ENCODE data around the gene GOLGA8J. TPM values are rescaled to one million over a fixed set of nuclear protein-coding genes. Genes with fewer than 3 reads are reported as not detected.
"Not testable (repeated sequence)": the region's sequence is repeated elsewhere in the genome, so short reads cannot be mapped to it uniquely, and the experiment has no call there.

Gene GOLGA8J
- total and polyA plus RNA-seq, 4 donors = 0.39 to 2.5 (median 0.65) TPM

DNA sequence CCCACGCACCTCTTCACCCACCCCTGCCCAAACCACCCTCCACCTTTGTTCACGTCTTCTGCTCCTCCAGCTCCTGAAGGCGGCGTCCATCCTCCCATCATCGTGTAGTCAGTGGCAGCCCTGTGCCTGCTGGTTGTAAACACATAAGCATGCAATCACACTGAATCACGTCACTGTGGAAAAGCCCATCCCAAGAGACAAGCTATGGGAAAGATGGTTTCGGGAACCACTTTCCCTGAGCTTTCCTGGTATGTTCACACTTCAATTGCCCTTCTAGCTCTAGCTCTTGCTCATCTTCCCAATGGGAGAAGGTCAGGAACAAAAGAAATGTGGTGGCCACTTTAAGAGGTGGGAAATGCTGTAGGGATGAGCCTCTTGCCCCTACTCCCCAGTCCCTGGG is 14.4 kb upstream of the GOLGA8J start:
- Histone ChIP-seq H3K36me3 (ENCODE audit: control insufficient read depth, insufficient read depth, low read length) (no peaks in the 10 kb centered on the region), H3K4me3 (ENCODE audit: low read depth, low read length) (no peak overlapping the region), H3K27ac (ENCODE audit: low read depth, low read length) (no peak overlapping the region), H3K4me1 (ENCODE audit: control insufficient read depth, insufficient read depth, low read length) (peaks cover 4% of the 10 kb centered on the region), H3K9me3 (ENCODE audit: control insufficient read depth, insufficient read depth, low read length) (no peaks in the 10 kb centered on the region), H3K27me3 (ENCODE audit: control insufficient read depth, insufficient read depth, low read length) (no peaks in the 10 kb centered on the region)
- DNase-seq (ENCODE audit: low read depth in 4 of 6, low spot score in 6 of 6) = no peak
- WGBS (ENCODE audit: insufficient coverage) = 90% methylated on average over 6 of the region's 7 CpGs

- Histone ChIP-seq H3K36me3 (ENCODE audit: control insufficient read depth, insufficient read depth, low read length) (no peaks in the 10 kb centered on the region), H3K9me3 (ENCODE audit: control insufficient read depth, insufficient read depth, low read length) (no peaks in the 10 kb centered on the region), H3K4me1 (ENCODE audit: control insufficient read depth, insufficient read depth, low read length) (no peaks in the 10 kb centered on the region), H3K27ac (ENCODE audit: low read depth, low read length) (no peak overlapping the region), H3K4me3 (ENCODE audit: low read depth, low read length) (no peak overlapping the region), H3K27me3 (ENCODE audit: control insufficient read depth, insufficient read depth, low read length) (no peaks in the 10 kb centered on the region)
- no peak for DNase-seq (ENCODE audit: low read depth in 4 of 6, low spot score in 6 of 6)
- WGBS (ENCODE audit: insufficient coverage) = 79% methylated on average over 6 of the region's 7 CpGs
Measured at GRCh38 chr15:30072630-30073029, 10.1 kb upstream of the GOLGA8J start.

- no peaks in the 10 kb centered on the region for H3K36me3 ChIP-seq (ENCODE audit: control insufficient read depth, insufficient read depth, low read length)
- H3K27ac ChIP-seq (ENCODE audit: low read depth, low read length) = no peak overlapping the region
- H3K27me3 ChIP-seq (ENCODE audit: control insufficient read depth, insufficient read depth, low read length) = no peaks in the 10 kb centered on the region
- no peaks in the 10 kb centered on the region for H3K9me3 ChIP-seq (ENCODE audit: control insufficient read depth, insufficient read depth, low read length)
- 90% methylated on average over 1 of the region's 4 CpGs for WGBS (ENCODE audit: insufficient coverage)
- no peaks in the 10 kb centered on the region for H3K4me1 ChIP-seq (ENCODE audit: control insufficient read depth, insufficient read depth, low read length)
- no peak overlapping the region for H3K4me3 ChIP-seq (ENCODE audit: low read depth, low read length)
- DNase-seq (ENCODE audit: low read depth in 4 of 6, low spot score in 6 of 6) = no peak
Measured at GRCh38 chr15:30073915-30074314, 8.8 kb upstream of the GOLGA8J start.

DNA sequence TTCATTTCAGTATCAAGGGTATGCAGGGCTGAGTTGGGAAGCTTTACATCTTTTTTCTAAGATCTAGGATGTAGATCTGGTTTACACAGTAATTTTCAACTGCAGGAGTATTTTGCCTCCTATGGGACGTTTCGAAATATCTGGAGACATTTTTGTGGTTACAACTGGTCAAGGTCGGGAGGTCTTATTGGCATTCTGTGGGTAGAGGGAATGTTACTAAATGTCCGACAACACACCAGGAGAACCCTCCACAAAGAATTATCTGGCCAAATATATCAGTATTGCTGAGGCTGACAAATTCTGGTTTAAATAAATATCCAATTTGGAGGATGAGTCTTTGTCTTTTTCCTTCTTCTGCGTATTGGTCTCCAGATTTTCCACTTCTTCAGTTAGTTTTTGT is 1.9 kb upstream of the GOLGA8J start:
- H3K36me3 ChIP-seq (ENCODE audit: control insufficient read depth, insufficient read depth, low read length); H3K27me3 ChIP-seq (ENCODE audit: control insufficient read depth, insufficient read depth, low read length); H3K9me3 ChIP-seq (ENCODE audit: control insufficient read depth, insufficient read depth, low read length); H3K4me1 ChIP-seq (ENCODE audit: control insufficient read depth, insufficient read depth, low read length); H3K27ac ChIP-seq (ENCODE audit: low read depth, low read length); H3K4me3 ChIP-seq (ENCODE audit: low read depth, low read length): not testable (repeated sequence)
- peak in 1 of 6 donors; percentile 0 for DNase-seq (ENCODE audit: low read depth in 4 of 6, low spot score in 6 of 6)
- no CpG with 5 or more reads among the region's 5 CpGs for WGBS (ENCODE audit: insufficient coverage)

- H3K4me3 ChIP-seq (ENCODE audit: low read depth, low read length); H3K27me3 ChIP-seq (ENCODE audit: control insufficient read depth, insufficient read depth, low read length); H3K36me3 ChIP-seq (ENCODE audit: control insufficient read depth, insufficient read depth, low read length); H3K9me3 ChIP-seq (ENCODE audit: control insufficient read depth, insufficient read depth, low read length); H3K4me1 ChIP-seq (ENCODE audit: control insufficient read depth, insufficient read depth, low read length); H3K27ac ChIP-seq (ENCODE audit: low read depth, low read length); DNase-seq (ENCODE audit: low read depth in 4 of 6, low spot score in 6 of 6): not testable (repeated sequence)
- WGBS (ENCODE audit: insufficient coverage) = no CpG with 5 or more reads among the region's 8 CpGs
Measured at GRCh38 chr15:30097827-30098226, 15.1 kb downstream of the GOLGA8J start.

DNA sequence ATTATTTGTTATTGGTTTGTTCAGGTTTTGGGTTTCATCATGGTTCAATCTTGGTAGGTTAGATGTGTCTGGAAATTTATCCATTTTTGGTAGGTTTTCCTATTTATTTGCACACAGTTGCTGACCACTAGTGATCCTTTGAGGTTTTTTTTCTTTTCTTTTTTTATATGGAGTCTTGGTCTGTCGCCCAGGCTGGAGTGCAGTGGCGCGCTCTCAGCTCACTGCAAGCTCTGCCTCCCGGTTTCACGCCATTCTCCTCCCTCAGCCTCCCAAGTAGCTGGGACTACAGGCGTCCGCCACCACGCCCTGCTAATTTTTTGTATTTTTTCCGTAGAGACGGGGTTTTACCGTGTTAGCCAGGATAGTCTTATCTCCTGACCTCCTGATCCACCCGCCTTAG is 20.1 kb downstream of the GOLGA8J start:
- H3K36me3 ChIP-seq (ENCODE audit: control insufficient read depth, insufficient read depth, low read length); H3K27ac ChIP-seq (ENCODE audit: low read depth, low read length); H3K4me3 ChIP-seq (ENCODE audit: low read depth, low read length); H3K4me1 ChIP-seq (ENCODE audit: control insufficient read depth, insufficient read depth, low read length); DNase-seq (ENCODE audit: low read depth in 4 of 6, low spot score in 6 of 6); H3K9me3 ChIP-seq (ENCODE audit: control insufficient read depth, insufficient read depth, low read length); H3K27me3 ChIP-seq (ENCODE audit: control insufficient read depth, insufficient read depth, low read length): not testable (repeated sequence)
- no CpG with 5 or more reads among the region's 12 CpGs for WGBS (ENCODE audit: insufficient coverage)

DNA sequence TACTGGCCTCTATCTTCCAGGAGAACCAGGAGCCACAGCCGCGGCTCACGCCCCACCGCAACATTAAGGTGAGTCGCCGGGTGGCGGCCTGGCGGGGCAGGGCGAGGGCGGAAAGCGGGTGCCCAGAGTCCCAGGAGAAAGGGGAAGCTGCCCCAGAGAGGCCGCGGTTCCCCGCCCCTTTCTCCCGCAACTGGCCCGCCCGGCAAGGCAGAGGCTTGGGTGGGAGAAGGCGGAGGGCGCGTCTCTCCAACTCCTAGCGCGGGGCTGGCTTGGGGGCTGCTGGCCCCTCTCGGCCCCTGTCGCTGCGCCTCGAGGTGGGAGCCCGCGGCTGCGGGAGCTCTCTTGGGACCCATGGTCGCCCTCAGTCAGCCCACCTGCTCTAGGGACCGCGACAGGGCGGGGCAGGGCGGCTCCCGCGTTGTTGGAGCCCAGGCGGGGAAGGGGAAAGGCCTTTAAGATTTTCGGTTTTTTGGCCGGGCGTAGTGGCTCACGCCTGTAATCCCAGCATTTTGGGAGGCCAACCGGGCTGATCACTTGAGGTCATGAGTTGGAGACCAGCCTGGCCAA is 21.3 kb downstream of the GOLGA8J start:
- H3K27me3 ChIP-seq (ENCODE audit: control insufficient read depth, insufficient read depth, low read length); H3K4me3 ChIP-seq (ENCODE audit: low read depth, low read length); H3K9me3 ChIP-seq (ENCODE audit: control insufficient read depth, insufficient read depth, low read length); H3K36me3 ChIP-seq (ENCODE audit: control insufficient read depth, insufficient read depth, low read length); H3K4me1 ChIP-seq (ENCODE audit: control insufficient read depth, insufficient read depth, low read length); DNase-seq (ENCODE audit: low read depth in 4 of 6, low spot score in 6 of 6); H3K27ac ChIP-seq (ENCODE audit: low read depth, low read length): not testable (repeated sequence)
- WGBS (ENCODE audit: insufficient coverage) = no CpG with 5 or more reads among the region's 42 CpGs

- WGBS (ENCODE audit: insufficient coverage) = no CpG with 5 or more reads among the region's 4 CpGs
- not testable (repeated sequence) for H3K36me3 ChIP-seq (ENCODE audit: control insufficient read depth, insufficient read depth, low read length); H3K4me3 ChIP-seq (ENCODE audit: low read depth, low read length); H3K27me3 ChIP-seq (ENCODE audit: control insufficient read depth, insufficient read depth, low read length); H3K27ac ChIP-seq (ENCODE audit: low read depth, low read length); H3K4me1 ChIP-seq (ENCODE audit: control insufficient read depth, insufficient read depth, low read length); H3K9me3 ChIP-seq (ENCODE audit: control insufficient read depth, insufficient read depth, low read length); DNase-seq (ENCODE audit: low read depth in 4 of 6, low spot score in 6 of 6)
Measured at GRCh38 chr15:30110591-30110990, 27.8 kb downstream of the GOLGA8J start.

DNA sequence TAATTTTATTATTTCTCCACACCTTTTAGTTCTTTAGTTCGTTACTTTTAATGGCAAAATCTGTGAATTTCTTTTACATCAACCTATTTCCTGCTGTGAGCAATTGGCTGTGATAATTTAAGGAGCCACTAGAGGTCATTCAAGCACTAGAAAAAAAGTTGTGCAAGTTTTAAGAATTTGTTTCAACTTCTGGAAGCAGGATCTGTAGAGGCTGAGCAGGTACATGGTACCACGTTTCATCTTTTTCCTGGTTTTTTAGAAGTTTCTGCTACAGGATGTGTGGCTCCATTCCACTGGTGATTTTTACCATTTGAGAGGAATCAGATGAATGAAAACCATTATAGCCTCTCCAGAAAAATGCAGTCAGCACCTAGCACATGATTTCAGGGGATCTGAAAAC is 47.3 kb downstream of the GOLGA8J start:
- not testable (repeated sequence) for H3K36me3 ChIP-seq (ENCODE audit: control insufficient read depth, insufficient read depth, low read length); H3K27ac ChIP-seq (ENCODE audit: low read depth, low read length); H3K27me3 ChIP-seq (ENCODE audit: control insufficient read depth, insufficient read depth, low read length); H3K9me3 ChIP-seq (ENCODE audit: control insufficient read depth, insufficient read depth, low read length); H3K4me1 ChIP-seq (ENCODE audit: control insufficient read depth, insufficient read depth, low read length); H3K4me3 ChIP-seq (ENCODE audit: low read depth, low read length)
- peak in 2 of 6 donors; percentile 11 to 57 for DNase-seq (ENCODE audit: low read depth in 4 of 6, low spot score in 6 of 6)
- WGBS (ENCODE audit: insufficient coverage) = no CpG with 5 or more reads among the region's 2 CpGs

GRCh38 chr15:30134751-30135150 is 52.0 kb downstream of the GOLGA8J start, which contains the start of gene GOLGA8T:
GOLGA8T (plus strand) TSS chr15:30135051; CDS start chr15:30135149, 98 bp downstream.
- H3K4me3 ChIP-seq (ENCODE audit: low read depth, low read length); H3K36me3 ChIP-seq (ENCODE audit: control insufficient read depth, insufficient read depth, low read length); H3K27ac ChIP-seq (ENCODE audit: low read depth, low read length); H3K4me1 ChIP-seq (ENCODE audit: control insufficient read depth, insufficient read depth, low read length); H3K9me3 ChIP-seq (ENCODE audit: control insufficient read depth, insufficient read depth, low read length); DNase-seq (ENCODE audit: low read depth in 4 of 6, low spot score in 6 of 6); H3K27me3 ChIP-seq (ENCODE audit: control insufficient read depth, insufficient read depth, low read length): not testable (repeated sequence)
- WGBS (ENCODE audit: insufficient coverage) = no CpG with 5 or more reads among the region's 7 CpGs
